Measurements from ENCODE around the gene CBX8.

Gene CBX8

GRCh38 chr17:79818026-79818758 lies 21.3 kb upstream of the CBX8 start:
- no peak for DNase-seq

- no peak for DNase-seq
Measured at GRCh38 chr17:79815836-79816461, 19.1 kb upstream of the CBX8 start.

GRCh38 chr17:79814974-79815835 lies 18.3 kb upstream of the CBX8 start:
- no peak for DNase-seq

- no peak for DNase-seq
Measured at GRCh38 chr17:79814127-79814973, 17.5 kb upstream of the CBX8 start.

GRCh38 chr17:79813297-79814126 lies 16.6 kb upstream of the CBX8 start:
- DNase-seq, result no peak

GRCh38 chr17:79812353-79813258 lies 15.7 kb upstream of the CBX8 start:
- DNase-seq, result no peak

GRCh38 chr17:79811868-79812352 lies 15.0 kb upstream of the CBX8 start:
- DNase-seq, result no peak

GRCh38 chr17:79811011-79811867 lies 14.4 kb upstream of the CBX8 start:
- no peak for DNase-seq

- peak; percentile 53 for DNase-seq
Measured at GRCh38 chr17:79810130-79811010, 13.5 kb upstream of the CBX8 start.

GRCh38 chr17:79809530-79810129 lies 12.8 kb upstream of the CBX8 start:
- no peak for DNase-seq

GRCh38 chr17:79808763-79809529 lies 12.1 kb upstream of the CBX8 start:
- DNase-seq, result no peak

GRCh38 chr17:79806863-79807720 lies 10.2 kb upstream of the CBX8 start:
- DNase-seq, result no peak

GRCh38 chr17:79806446-79806760 lies 9.5 kb upstream of the CBX8 start:
- DNase-seq, result no peak

GRCh38 chr17:79804856-79805696 lies 8.2 kb upstream of the CBX8 start:
- DNase-seq, result no peak
